ENCODE measurements around the gene E2F6. TPM values are rescaled to one million over a fixed set of nuclear protein-coding genes. Genes with fewer than 3 reads are reported as not detected.

The E2F6 gene
- total and polyA plus RNA-seq, 10 of the 15 experiments (the other 5 are each of a cell fraction or from before 2014, with no cell fraction given), result 4.2 to 15.5 (median 11.3) TPM

- Histone ChIP-seq H3K36me3 (ENCODE audit: control insufficient read depth in 2 of 2, insufficient read depth in 2 of 2, low read length in 1 of 2) (no peaks in the 10 kb centered on the region), H2AFZ (ENCODE audit: control insufficient read depth, low read depth, low read length) (no peak overlapping the region), H3K27ac (ENCODE audit: control insufficient read depth, insufficient read depth) (no peak overlapping the region), H3K9me3 (replicated peaks; ENCODE audit: control insufficient read depth, insufficient read depth, low read length) (peaks cover 2% of the 10 kb centered on the region; the same call in 1 of the 3 replicates), H3K4me2 (ENCODE audit: control insufficient read depth, insufficient read depth) (no peak overlapping the region), H3K9ac (ENCODE audit: control insufficient read depth, insufficient read depth, low read length) (no peak overlapping the region), H4K20me1 (ENCODE audit: control insufficient read depth, insufficient read depth) (no peaks in the 10 kb centered on the region), H3K79me2 (ENCODE audit: control insufficient read depth, insufficient read depth, low read length) (no peaks in the 10 kb centered on the region), H3K4me1 (ENCODE audit: control insufficient read depth, insufficient read depth, low read length) (peaks cover 35% of the 10 kb centered on the region), H3K4me3 (no peak overlapping the region), H3K27me3 (replicated peaks in 1 of 2; ENCODE audit: control insufficient read depth in 2 of 2, insufficient read depth in 2 of 2, low read length in 1 of 2) (no peaks in the 10 kb centered on the region)
- FAIRE-seq (no peak), ATAC-seq (no peak), DNase-seq (ENCODE audit: low read depth, low spot score) (no peak)
- no TSS peak for BruUV-seq (replicated peaks)
- ChIA-PET CTCF (interaction anchor here (0.6 to 1.2 kb wide), 2 partner anchors 80 to 266 kb away, joined by 3 read pairs; no protein-coding TSS in a partner anchor), SMC1A (ENCODE audit: uncharacterized antibody, unreplicated experiment) (no interaction called here), RAD21 (ENCODE audit: unreplicated experiment) (no interaction called here), POLR2A (no interaction called here)
- intact Hi-C loops (cut with micrococcal nuclease; ENCODE audit: unreplicated experiment) (no loop called here), in situ Hi-C loops (cut with MboI) (no loop called here)
- WGBS (ENCODE audit: insufficient coverage, insufficient replicate concordance, low lambda C conversion rate, missing lambda C conversion rate), result 55% methylated on average over 4 of the region's 4 CpGs
- TF ChIP-seq IKZF2 (IDR thresholded peaks at IDR 0.05), result no peak
- no peak for TF ChIP-seq HDAC6 (IDR thresholded peaks at IDR 0.05; ENCODE audit: unreplicated experiment)
- no peak for TF ChIP-seq POLR2AphosphoS5 (IDR thresholded peaks at IDR 0.05; ENCODE audit: low read length)
- TF ChIP-seq SPI1 (IDR thresholded peaks at IDR 0.05; ENCODE audit: borderline replicate concordance, insufficient read depth, low read depth, low read length), result no peak
- TF ChIP-seq NBN (IDR thresholded peaks at IDR 0.05), result no peak
Observed at GRCh38 chr2:11502740-11503292, 36.9 kb upstream of the E2F6 start.

- ChIA-PET POLR2A (no interaction called here), CTCF (interaction anchor here (0.7 to 1.5 kb wide), 3 partner anchors 82 to 278 kb away, joined by 3 to 10 read pairs (median 5); no protein-coding TSS in a partner anchor), RAD21 (ENCODE audit: unreplicated experiment) (interaction anchor here (0.8 kb wide), 2 partner anchors 83 to 368 kb away, joined by 3 read pairs; a partner anchor contains a TSS), SMC1A (ENCODE audit: uncharacterized antibody, unreplicated experiment) (interaction anchor here (0.5 to 1.8 kb wide), 5 partner anchors 9 to 1661 kb away, joined by 3 to 5 read pairs (median 3); no protein-coding TSS in a partner anchor)
- peak overlapping the region; percentile 28; the same call in 1 of the 2 replicates for H3K4me3 ChIP-seq
- ATAC-seq (peak; percentile 53), FAIRE-seq (peak; percentile 79), DNase-seq (ENCODE audit: low read depth, low spot score) (peak; percentile 45)
- intact Hi-C loops (cut with micrococcal nuclease; ENCODE audit: unreplicated experiment) (no loop called here), in situ Hi-C loops (cut with MboI) (no loop called here)
- no TSS peak for BruUV-seq (replicated peaks)
- H3K27ac ChIP-seq (ENCODE audit: control insufficient read depth, insufficient read depth), result peak overlapping the region; percentile 47; the same call in 1 of the 2 replicates
- peaks cover 2% of the 10 kb centered on the region; the same call in 1 of the 3 replicates for H3K9me3 ChIP-seq (replicated peaks; ENCODE audit: control insufficient read depth, insufficient read depth, low read length)
- H2AFZ ChIP-seq (ENCODE audit: control insufficient read depth, low read depth, low read length), result peak overlapping the region; percentile 76
- H4K20me1 ChIP-seq (ENCODE audit: control insufficient read depth, insufficient read depth), result no peaks in the 10 kb centered on the region
- peaks cover 34% of the 10 kb centered on the region for H3K4me1 ChIP-seq (ENCODE audit: control insufficient read depth, insufficient read depth, low read length)
- H3K4me2 ChIP-seq (ENCODE audit: control insufficient read depth, insufficient read depth), result peak overlapping the region; percentile 81
- no peaks in the 10 kb centered on the region for H3K36me3 ChIP-seq (ENCODE audit: control insufficient read depth in 2 of 2, insufficient read depth in 2 of 2, low read length in 1 of 2)
- no peaks in the 10 kb centered on the region for H3K79me2 ChIP-seq (ENCODE audit: control insufficient read depth, insufficient read depth, low read length)
- H3K27me3 ChIP-seq (replicated peaks in 1 of 2; ENCODE audit: control insufficient read depth in 2 of 2, insufficient read depth in 2 of 2, low read length in 1 of 2), result no peaks in the 10 kb centered on the region
- peak overlapping the region; percentile 11; the same call in 1 of the 2 replicates for H3K9ac ChIP-seq (ENCODE audit: control insufficient read depth, insufficient read depth, low read length)
- WGBS (ENCODE audit: insufficient coverage, insufficient replicate concordance, low lambda C conversion rate, missing lambda C conversion rate), result 42% methylated on average over 5 of the region's 5 CpGs
- TF ChIP-seq CEBPZ (IDR thresholded peaks at IDR 0.05; ENCODE audit: low read depth, low read length) (no peak), EED (IDR thresholded peaks at IDR 0.05; ENCODE audit: low read depth) (no peak), RUNX3 (IDR thresholded peaks at IDR 0.05; ENCODE audit: low read length) (peak; percentile 38; the same call in 1 of the 2 replicates), HDAC2 (IDR thresholded peaks at IDR 0.05) (no peak), RFX5 (IDR thresholded peaks at IDR 0.05; ENCODE audit: low read depth, low read length) (no peak), PKNOX1 (IDR thresholded peaks at IDR 0.05) (peak; percentile 90)
Observed at GRCh38 chr2:11500702-11501303, 34.8 kb upstream of the E2F6 start.
